ENCODE results near the gene KLHDC3.

Gene KLHDC3

DNA sequence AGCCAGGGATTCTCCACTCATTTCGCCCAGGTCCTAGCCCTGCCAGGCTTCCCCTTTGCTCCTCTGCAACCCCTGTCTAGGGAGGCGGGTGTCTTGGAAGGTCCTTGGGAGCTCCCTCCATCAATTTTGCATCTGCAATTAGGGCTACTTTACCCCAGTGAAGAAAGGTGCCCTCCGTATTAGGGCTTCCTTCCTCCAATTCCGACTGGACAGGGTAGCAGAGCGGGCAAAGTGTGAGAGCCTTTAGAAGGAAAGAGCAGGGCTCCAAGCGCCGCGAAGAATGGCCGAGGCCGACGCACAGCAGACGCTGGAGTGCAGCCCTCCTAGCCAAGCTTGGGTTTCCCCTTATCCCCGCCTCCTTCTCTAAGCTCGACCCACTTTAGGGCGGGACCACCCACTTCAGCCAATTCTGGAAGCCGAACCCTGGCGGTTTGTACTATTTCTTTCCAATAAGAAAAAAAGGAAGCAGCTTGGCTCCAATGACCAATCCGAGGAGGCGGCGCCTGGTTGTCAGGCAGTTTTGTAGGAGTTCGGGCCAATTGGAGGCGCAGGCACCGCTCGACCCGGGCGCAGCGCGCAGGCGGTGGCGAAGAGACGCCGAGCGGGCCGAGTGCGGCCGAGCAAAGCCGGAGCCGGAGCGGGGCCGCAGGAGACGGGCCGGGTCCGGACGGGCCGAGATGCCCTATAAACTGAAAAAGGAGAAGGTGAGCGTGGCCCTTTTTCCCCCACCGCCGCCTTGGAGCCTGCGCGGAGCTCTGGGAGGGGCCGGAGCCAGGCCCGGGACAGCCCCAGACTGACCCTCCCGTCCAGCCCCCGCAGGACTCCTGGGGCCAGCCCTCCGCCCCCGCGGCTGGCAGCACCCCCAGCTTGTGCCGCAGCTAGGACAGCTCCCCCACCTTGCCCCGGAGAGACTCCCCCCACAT lies 29.8 kb upstream of the KLHDC3 start, which contains the start of gene PPP2R5D:
PPP2R5D (plus strand) TSS at position 570 of the 923 bp plus-strand sequence; CDS start at position 678, 108 bp downstream.
- Histone ChIP-seq H3K4me3 (peak within 1 kb of the TSS; percentile 61 to 93), H3K27me3 (no peaks in the 10 kb centered on the region), H3K9me3 (no peaks in the 10 kb centered on the region), H3K4me1 (peaks cover 0 to 65% (median 54%) of the 10 kb centered on the region in 4 donors), H3K36me3 (peaks cover 0 to 3% (median 2%) of the 10 kb centered on the region in 3 donors), H3K27ac (peak within 1 kb of the TSS; percentile 80 to 94)
- TF ChIP-seq, protein P1, sequence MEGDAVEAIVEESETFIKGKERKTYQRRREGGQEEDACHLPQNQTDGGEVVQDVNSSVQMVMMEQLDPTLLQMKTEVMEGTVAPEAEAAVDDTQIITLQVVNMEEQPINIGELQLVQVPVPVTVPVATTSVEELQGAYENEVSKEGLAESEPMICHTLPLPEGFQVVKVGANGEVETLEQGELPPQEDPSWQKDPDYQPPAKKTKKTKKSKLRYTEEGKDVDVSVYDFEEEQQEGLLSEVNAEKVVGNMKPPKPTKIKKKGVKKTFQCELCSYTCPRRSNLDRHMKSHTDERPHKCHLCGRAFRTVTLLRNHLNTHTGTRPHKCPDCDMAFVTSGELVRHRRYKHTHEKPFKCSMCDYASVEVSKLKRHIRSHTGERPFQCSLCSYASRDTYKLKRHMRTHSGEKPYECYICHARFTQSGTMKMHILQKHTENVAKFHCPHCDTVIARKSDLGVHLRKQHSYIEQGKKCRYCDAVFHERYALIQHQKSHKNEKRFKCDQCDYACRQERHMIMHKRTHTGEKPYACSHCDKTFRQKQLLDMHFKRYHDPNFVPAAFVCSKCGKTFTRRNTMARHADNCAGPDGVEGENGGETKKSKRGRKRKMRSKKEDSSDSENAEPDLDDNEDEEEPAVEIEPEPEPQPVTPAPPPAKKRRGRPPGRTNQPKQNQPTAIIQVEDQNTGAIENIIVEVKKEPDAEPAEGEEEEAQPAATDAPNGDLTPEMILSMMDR (IDR thresholded peaks at IDR 0.05) = peak in 1 of 2 experiments; percentile 37
- peak; percentile 99 for DNase-seq
- intact Hi-C loops (cut with DNase I; ENCODE audit: low total_unique reads) = no loop called here

DNA sequence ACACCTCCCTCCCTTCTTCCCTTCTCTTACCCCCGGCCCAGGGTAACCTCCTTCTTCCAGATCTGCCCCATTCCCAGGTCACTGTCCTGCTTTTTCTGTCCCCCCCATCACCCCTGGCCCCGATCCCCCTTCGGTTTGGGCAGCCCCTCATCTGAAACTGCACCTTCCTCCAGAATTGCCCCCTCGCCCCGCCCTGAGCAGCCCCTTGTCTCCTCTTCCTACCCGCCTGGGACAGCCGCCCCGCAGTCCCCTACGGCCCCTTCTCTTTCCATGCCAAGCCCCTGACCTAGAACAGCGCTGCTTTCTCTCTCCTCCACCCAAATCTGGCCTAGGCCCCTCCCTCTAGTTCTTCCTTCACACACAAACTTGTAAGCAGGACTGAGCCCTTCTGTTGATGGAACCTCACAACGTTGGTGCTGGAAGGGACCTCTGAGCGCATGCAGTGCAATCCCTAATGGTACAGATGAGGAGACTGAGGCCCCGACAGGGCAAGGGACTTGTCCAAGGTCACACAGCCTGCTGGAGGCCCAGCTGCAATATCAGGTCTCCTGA lies 29.0 kb upstream of the KLHDC3 start:
- Histone ChIP-seq H3K27me3 (no peaks in the 10 kb centered on the region), H3K27ac (peak overlapping the region; percentile 80 to 94), H3K4me3 (peak overlapping the region; percentile 61 to 93), H3K36me3 (peaks cover 6 to 10% (median 9%) of the 10 kb centered on the region in 3 donors), H3K4me1 (peaks cover 0 to 58% (median 48%) of the 10 kb centered on the region in 4 donors), H3K9me3 (no peaks in the 10 kb centered on the region)
- no peak for DNase-seq
- intact Hi-C loops (cut with DNase I; ENCODE audit: low total_unique reads) = no loop called here
- TF ChIP-seq, protein P1 (IDR thresholded peaks at IDR 0.05) = no peak

DNA sequence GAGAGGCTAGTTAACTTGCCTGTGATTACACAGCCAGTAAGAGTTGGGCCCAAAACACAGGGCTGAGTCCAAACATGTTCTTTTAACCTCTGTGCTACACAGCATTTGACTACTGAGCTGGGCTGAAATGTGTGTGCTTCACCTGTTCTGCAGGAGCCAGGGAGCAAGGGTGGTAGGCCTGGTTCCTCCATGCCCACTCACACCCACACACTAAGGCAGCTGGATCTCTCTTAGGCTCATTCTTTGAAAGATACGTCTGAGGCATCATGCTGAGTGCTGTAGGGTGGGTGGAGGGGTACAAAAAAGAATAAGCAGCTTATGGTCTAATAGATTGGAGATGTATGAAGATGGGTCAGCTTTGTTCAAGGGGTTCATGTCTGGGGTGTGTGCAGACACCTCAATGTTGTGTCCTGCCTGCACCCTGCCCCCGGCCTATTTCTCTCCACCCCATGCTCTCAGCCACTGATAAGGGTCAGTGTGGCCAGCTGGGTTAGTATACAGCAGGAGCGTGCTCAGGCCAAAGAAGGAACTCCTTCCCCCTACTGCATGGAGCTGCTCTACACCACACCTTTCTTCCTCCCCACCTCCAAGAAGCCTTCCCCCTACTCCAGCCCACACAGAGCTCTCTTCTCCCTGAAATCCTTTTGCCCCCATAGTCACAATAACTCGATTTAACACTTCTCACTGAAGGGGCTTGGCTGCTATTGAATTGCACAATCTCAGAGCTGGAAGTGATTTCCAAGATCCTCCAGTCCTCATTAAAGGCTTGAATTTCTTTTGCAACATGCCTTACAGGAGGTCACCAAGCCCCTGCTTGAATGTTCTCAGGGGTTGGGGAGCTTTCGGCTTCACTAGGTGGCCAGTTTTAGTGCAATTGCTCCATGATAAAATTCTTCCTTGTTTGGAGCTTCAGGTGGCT lies 26.3 kb upstream of the KLHDC3 start:
- no peaks in the 10 kb centered on the region for H3K27me3 ChIP-seq
- H3K27ac ChIP-seq = no peak overlapping the region
- DNase-seq = no peak
- TF ChIP-seq, protein P1 (IDR thresholded peaks at IDR 0.05) = no peak
- intact Hi-C loops (cut with DNase I; ENCODE audit: low total_unique reads) = no loop called here
- no peaks in the 10 kb centered on the region for H3K9me3 ChIP-seq
- H3K4me1 ChIP-seq = peaks cover 0 to 55% (median 45%) of the 10 kb centered on the region in 4 donors
- no peak overlapping the region for H3K4me3 ChIP-seq
- H3K36me3 ChIP-seq = peaks cover 9 to 30% (median 22%) of the 10 kb centered on the region in 3 donors

DNA sequence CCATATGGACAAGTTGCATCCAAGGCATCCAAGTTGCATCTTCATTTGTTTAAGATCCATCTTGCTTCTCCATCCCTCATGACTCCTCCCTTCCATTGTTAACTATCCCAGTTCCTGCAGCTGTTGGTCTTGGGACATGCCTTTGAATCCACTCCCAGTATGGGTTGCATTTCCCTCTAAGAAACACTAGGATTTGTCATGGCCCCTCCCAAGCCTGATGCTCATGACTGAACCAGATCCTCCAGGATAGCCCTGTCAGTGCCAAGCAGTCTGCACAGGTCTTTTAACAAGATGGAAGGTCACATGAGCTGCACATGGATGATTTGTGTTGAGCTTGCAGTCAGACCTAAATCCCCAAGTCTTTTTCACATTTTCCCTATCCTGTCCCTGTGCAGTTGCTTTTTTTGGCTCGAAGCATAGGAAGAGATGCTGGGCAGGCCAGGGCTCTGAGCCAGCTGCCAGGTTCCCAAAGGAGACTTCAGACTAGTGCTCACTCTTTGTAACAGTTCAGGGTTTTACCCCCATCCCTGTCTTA lies 25.5 kb upstream of the KLHDC3 start:
- H3K4me1 ChIP-seq = peaks cover 0 to 49% (median 41%) of the 10 kb centered on the region in 4 donors
- intact Hi-C loops (cut with DNase I; ENCODE audit: low total_unique reads) = no loop called here
- TF ChIP-seq, protein P1 (IDR thresholded peaks at IDR 0.05) = no peak
- no peaks in the 10 kb centered on the region for H3K9me3 ChIP-seq
- H3K27ac ChIP-seq = no peak overlapping the region
- no peak overlapping the region for H3K4me3 ChIP-seq
- H3K36me3 ChIP-seq = peaks cover 9 to 31% (median 22%) of the 10 kb centered on the region in 3 donors
- DNase-seq = no peak
- no peaks in the 10 kb centered on the region for H3K27me3 ChIP-seq

DNA sequence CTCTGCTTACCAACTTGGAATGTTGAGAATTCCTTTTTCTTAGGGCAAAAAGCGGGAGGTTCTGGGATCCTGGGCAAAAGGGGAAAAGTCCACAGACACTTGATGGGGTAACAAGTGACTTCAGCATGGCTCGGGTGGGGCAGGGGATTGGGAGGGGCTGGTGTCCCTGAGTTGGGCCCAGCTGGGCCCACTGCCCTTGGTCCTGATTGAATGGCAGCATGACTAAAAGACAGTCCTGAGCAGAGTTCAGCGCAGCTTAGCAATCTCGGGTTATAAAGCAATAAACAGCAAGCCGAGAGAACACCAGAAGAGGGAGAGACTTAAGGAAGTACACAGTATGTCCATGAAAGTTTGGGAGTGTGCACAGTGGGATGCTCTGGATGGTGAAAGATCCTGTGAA lies 24.1 kb upstream of the KLHDC3 start:
- intact Hi-C loops (cut with DNase I; ENCODE audit: low total_unique reads) = no loop called here

More for the DNA sequence above, 24.1 kb upstream of the KLHDC3 start:
- DNase-seq = no peak
- TF ChIP-seq, protein P1 (IDR thresholded peaks at IDR 0.05) = no peak
- H3K4me3 ChIP-seq = no peak overlapping the region
- no peaks in the 10 kb centered on the region for H3K27me3 ChIP-seq
- H3K9me3 ChIP-seq = no peaks in the 10 kb centered on the region
- no peak overlapping the region for H3K27ac ChIP-seq
- H3K36me3 ChIP-seq = peaks cover 9 to 39% (median 22%) of the 10 kb centered on the region in 3 donors
- H3K4me1 ChIP-seq = peaks cover 0 to 43% (median 37%) of the 10 kb centered on the region in 4 donors

Data from tibial artery (tissue), 4 donors.